ENCODE results near the gene GCK. TPM values are rescaled to one million over a fixed set of nuclear protein-coding genes. Genes with fewer than 3 reads are reported as not detected.

Gene GCK
- polyA plus RNA-seq, 1 of the 3 experiments (the other 2 are of a cell fraction), result 1.6 TPM

- 79% methylated on average over 5 of the region's 5 CpGs for WGBS (ENCODE audit: low lambda C conversion rate)
These were observed 2.5 kb downstream of the GCK start for GRCh38 chr7:44186736-44187135.

GRCh38 chr7:44185729-44186128 is 3.5 kb downstream of the GCK start:
- no peaks in the 10 kb centered on the region for H3K27me3 ChIP-seq (ENCODE audit: insufficient read depth)
- 0 out of 2 replicates have a peak overlapping the region, but pooled peaks have one; percentile 34 for H3K9ac ChIP-seq
- peak overlapping the region in 1 of 2 experiments; percentile 62; a peak in 2 of 4 replicates for H3K27ac ChIP-seq (ENCODE audit: low read depth in 2 of 2, low read length in 1 of 2)
- no peak overlapping the region for H2AFZ ChIP-seq (ENCODE audit: low read depth)
- ChIA-PET POLR2A (no interaction called here), CTCF (interaction anchor here (1.8 to 3.7 kb wide), 2 partner anchors 11 to 113 kb away, joined by 6 to 29 read pairs; no protein-coding TSS in a partner anchor)
- H3K9me2 ChIP-seq, result no peaks in the 10 kb centered on the region
- no peak for DNase-seq
- H3K4me3 ChIP-seq (ENCODE audit: low read depth in 2 of 2, low read length in 1 of 2), result no peak overlapping the region
- H3K4me2 ChIP-seq, result no peak overlapping the region
- WGBS (ENCODE audit: low lambda C conversion rate), result 83% methylated on average over 5 of the region's 5 CpGs
- no peaks in the 10 kb centered on the region for H3K36me3 ChIP-seq (replicated peaks in 1 of 2; ENCODE audit: control insufficient read depth in 1 of 2, insufficient read depth in 2 of 2, low read length in 1 of 2)
- H3K9me3 ChIP-seq, result no peaks in the 10 kb centered on the region
- H3K79me2 ChIP-seq (ENCODE audit: insufficient read depth), result no peaks in the 10 kb centered on the region
- no peaks in the 10 kb centered on the region for H4K20me1 ChIP-seq (ENCODE audit: insufficient read depth)
- peaks cover 4% of the 10 kb centered on the region for H3F3A ChIP-seq (replicated peaks; ENCODE audit: insufficient read depth)
- peaks cover 0 to 11% of the 10 kb centered on the region in 2 experiments; a peak in 2 of 4 replicates for H3K4me1 ChIP-seq (ENCODE audit: control insufficient read depth in 1 of 2, insufficient read depth in 2 of 2, low read depth in 1 of 2, low read length in 1 of 2)
- TF ChIP-seq TEAD4 (IDR thresholded peaks at IDR 0.05; ENCODE audit: borderline replicate concordance, insufficient read depth) (no peak), MAX (IDR thresholded peaks at IDR 0.05; ENCODE audit: low read depth) (no peak), TCF12 (IDR thresholded peaks at IDR 0.05) (no peak), RCOR1 (IDR thresholded peaks at IDR 0.05; ENCODE audit: low read length) (no peak), IRF3 (IDR thresholded peaks at IDR 0.05; ENCODE audit: low read depth, low read length) (no peak), YY1 (IDR thresholded peaks at IDR 0.05; ENCODE audit: low read depth) (no peak), CHD2 (IDR thresholded peaks at IDR 0.05; ENCODE audit: low read length, partially characterized antibody) (no peak), USF2 (IDR thresholded peaks at IDR 0.05; ENCODE audit: borderline replicate concordance, low read depth, low read length) (no peak), GATA2 (CRISPR knock-in tag; IDR thresholded peaks at IDR 0.05) (no peak), REST (IDR thresholded peaks at IDR 0.05; ENCODE audit: low read depth, low read length) (no peak), RAD21 (IDR thresholded peaks at IDR 0.05; ENCODE audit: low read length) (no peak), GABPA (IDR thresholded peaks at IDR 0.05; ENCODE audit: low read depth) (no peak), NFIC (IDR thresholded peaks at IDR 0.05; ENCODE audit: borderline replicate concordance) (no peak), FOSL2 (IDR thresholded peaks at IDR 0.05; ENCODE audit: borderline replicate concordance, low read depth) (no peak), FOXM1 (IDR thresholded peaks at IDR 0.05; ENCODE audit: low read depth) (no peak)

More at GRCh38 chr7:44186736-44187135, 2.5 kb downstream of the GCK start:
- Histone ChIP-seq H2AFZ (ENCODE audit: low read depth) (no peak overlapping the region), H3K9me2 (no peaks in the 10 kb centered on the region), H3F3A (replicated peaks; ENCODE audit: insufficient read depth) (peaks cover 4% of the 10 kb centered on the region), H3K79me2 (ENCODE audit: insufficient read depth) (no peaks in the 10 kb centered on the region), H3K9me3 (no peaks in the 10 kb centered on the region), H4K20me1 (ENCODE audit: insufficient read depth) (no peaks in the 10 kb centered on the region), H3K4me3 (ENCODE audit: low read depth in 2 of 2, low read length in 1 of 2) (no peak overlapping the region), H3K27ac (ENCODE audit: low read depth in 2 of 2, low read length in 1 of 2) (no peak overlapping the region), H3K9ac (no peak overlapping the region), H3K4me1 (ENCODE audit: control insufficient read depth in 1 of 2, insufficient read depth in 2 of 2, low read depth in 1 of 2, low read length in 1 of 2) (peaks cover 0 to 11% of the 10 kb centered on the region in 2 experiments; a peak in 2 of 4 replicates), H3K27me3 (ENCODE audit: insufficient read depth) (no peaks in the 10 kb centered on the region), H3K4me2 (no peak overlapping the region), H3K36me3 (replicated peaks in 1 of 2; ENCODE audit: control insufficient read depth in 1 of 2, insufficient read depth in 2 of 2, low read length in 1 of 2) (no peaks in the 10 kb centered on the region)
- DNase-seq, result no peak
- no peak for TF ChIP-seq YY1 (IDR thresholded peaks at IDR 0.05; ENCODE audit: low read depth)
- no peak for TF ChIP-seq JUND (IDR thresholded peaks at IDR 0.05)
- TF ChIP-seq CHD2 (IDR thresholded peaks at IDR 0.05; ENCODE audit: low read length, partially characterized antibody), result no peak
- no peak for TF ChIP-seq ZBTB33 (IDR thresholded peaks at IDR 0.05; ENCODE audit: borderline replicate concordance, low read depth)
- ChIA-PET CTCF (interaction anchor here (1.0 to 3.7 kb wide), 4 partner anchors 10 to 114 kb away, joined by 4 to 29 read pairs (median 4); partner anchors contain the start of gene YKT6), POLR2A (no interaction called here)

Data from SK-N-SH (cell line).